ENCODE results near the gene ZFHX3. TPM values are rescaled to one million over a fixed set of nuclear protein-coding genes. Genes with fewer than 3 reads are reported as not detected.
A peak's percentile ranks its signal among the peaks of the same experiment; 100 is the strongest.

Gene ZFHX3
- total RNA-seq, 8 experiments from 2014 or later, result 7.4 to 31.9 (median 21.7) TPM

GRCh38 chr16:72908362-72909167 lies 139.4 kb downstream of the ZFHX3 start:
- WGBS, 10 experiments, result 58 to 94% (median 91%) methylated on average over 2 to 18 of the region's 19 CpGs
- in situ Hi-C loops (cut with MboI; ENCODE audit: low pct_unique_long_range_greater_than_20kb in 2 of 9, low sequenced_read_pairs in 9 of 9, unreplicated experiment in 9 of 9), result no loop called here
- Histone ChIP-seq H3K27ac (no peak overlapping the region), H3K4me1 (replicated peaks in 1 of 2) (peaks cover 9 to 41% of the 10 kb centered on the region in 2 donors), H3K4me3 (no peak overlapping the region)
- peak in 5 of 8 experiments; percentile 38 to 69 (median 47) for ATAC-seq (replicated peaks in 6 of 8)

DNA sequence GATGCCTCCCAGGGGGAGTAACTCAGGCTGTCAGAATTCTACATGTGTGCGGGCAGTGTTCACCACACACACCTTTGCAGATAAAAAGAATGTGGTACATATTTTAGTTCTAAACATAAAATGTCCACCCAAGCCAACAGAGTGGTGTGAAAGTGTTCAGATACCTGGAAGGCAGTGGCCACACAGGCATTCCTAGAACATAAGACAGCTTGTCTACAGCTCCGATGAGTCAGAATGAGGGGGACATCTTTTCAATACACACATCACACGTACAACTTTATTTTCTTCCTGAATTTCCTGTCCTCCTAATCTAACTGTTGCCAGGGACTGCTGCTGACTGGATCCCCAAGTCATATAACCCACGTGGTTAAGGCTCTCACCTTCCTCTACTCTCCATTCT lies 142.3 kb downstream of the ZFHX3 start:
- ATAC-seq (replicated peaks in 6 of 8), result no peak
- WGBS, 10 experiments, result 20 to 100% (median 87%) methylated on average over 1 to 3 of the region's 4 CpGs; no CpG with 5 or more reads in 4 of the 10 experiments
- in situ Hi-C loops (cut with MboI; ENCODE audit: low pct_unique_long_range_greater_than_20kb in 2 of 9, low sequenced_read_pairs in 9 of 9, unreplicated experiment in 9 of 9), result no loop called here
- Histone ChIP-seq H3K4me1 (replicated peaks in 1 of 2) (peaks cover 25 to 42% of the 10 kb centered on the region in 2 donors), H3K4me3 (no peak overlapping the region), H3K27ac (no peak overlapping the region)

GRCh38 chr16:72903176-72903575 lies 144.8 kb downstream of the ZFHX3 start:
- WGBS, 10 experiments, result 20 to 100% (median 96%) methylated on average over 1 to 4 of the region's 6 CpGs; no CpG with 5 or more reads in 2 of the 10 experiments
- peaks cover 25 to 27% of the 10 kb centered on the region in 2 donors for H3K4me1 ChIP-seq (replicated peaks in 1 of 2)
- in situ Hi-C loops (cut with MboI; ENCODE audit: low pct_unique_long_range_greater_than_20kb in 2 of 9, low sequenced_read_pairs in 9 of 9, unreplicated experiment in 9 of 9), result no loop called here
- no peak overlapping the region for H3K4me3 ChIP-seq
- H3K27ac ChIP-seq, result no peak overlapping the region
- no peak for ATAC-seq (replicated peaks in 6 of 8)

- in situ Hi-C loops (cut with MboI; ENCODE audit: low pct_unique_long_range_greater_than_20kb in 2 of 9, low sequenced_read_pairs in 9 of 9, unreplicated experiment in 9 of 9), result no loop called here
- Histone ChIP-seq H3K27ac (no peak overlapping the region), H3K4me1 (replicated peaks in 1 of 2) (peaks cover 25 to 27% of the 10 kb centered on the region in 2 donors), H3K4me3 (no peak overlapping the region)
- 36 to 100% (median 72%) methylated on average over 1 to 7 of the region's 7 CpGs; no CpG with 5 or more reads in 2 of the 10 experiments for WGBS, 10 experiments
- ATAC-seq (replicated peaks in 6 of 8), result peak in 5 of 8 experiments; percentile 14 to 59 (median 43)
Measured at GRCh38 chr16:72902206-72902605, 145.7 kb downstream of the ZFHX3 start.

- peaks cover 29 to 37% of the 10 kb centered on the region in 2 donors for H3K4me1 ChIP-seq (replicated peaks in 1 of 2)
- in situ Hi-C loops (cut with MboI; ENCODE audit: low pct_unique_long_range_greater_than_20kb in 2 of 9, low sequenced_read_pairs in 9 of 9, unreplicated experiment in 9 of 9), result no loop called here
- H3K4me3 ChIP-seq, result no peak overlapping the region
- peak in 5 of 8 experiments; percentile 46 to 61 (median 52) for ATAC-seq (replicated peaks in 6 of 8)
- peak overlapping the region in 1 of 2 donors; percentile 35 for H3K27ac ChIP-seq
- WGBS, 10 experiments, result 71 to 97% (median 80%) methylated on average over 3 to 14 of the region's 14 CpGs
Measured at GRCh38 chr16:72901000-72901627, 146.8 kb downstream of the ZFHX3 start.

GRCh38 chr16:72898216-72898825 lies 149.6 kb downstream of the ZFHX3 start:
- H3K4me1 ChIP-seq (replicated peaks in 1 of 2), result peaks cover 33 to 40% of the 10 kb centered on the region in 2 donors
- in situ Hi-C loops (cut with MboI; ENCODE audit: low pct_unique_long_range_greater_than_20kb in 2 of 9, low sequenced_read_pairs in 9 of 9, unreplicated experiment in 9 of 9), result no loop called here
- no peak overlapping the region for H3K27ac ChIP-seq
- ATAC-seq (replicated peaks in 6 of 8), result no peak
- 60 to 100% (median 97%) methylated on average over 1 to 8 of the region's 8 CpGs for WGBS, 10 experiments
- no peak overlapping the region for H3K4me3 ChIP-seq

DNA sequence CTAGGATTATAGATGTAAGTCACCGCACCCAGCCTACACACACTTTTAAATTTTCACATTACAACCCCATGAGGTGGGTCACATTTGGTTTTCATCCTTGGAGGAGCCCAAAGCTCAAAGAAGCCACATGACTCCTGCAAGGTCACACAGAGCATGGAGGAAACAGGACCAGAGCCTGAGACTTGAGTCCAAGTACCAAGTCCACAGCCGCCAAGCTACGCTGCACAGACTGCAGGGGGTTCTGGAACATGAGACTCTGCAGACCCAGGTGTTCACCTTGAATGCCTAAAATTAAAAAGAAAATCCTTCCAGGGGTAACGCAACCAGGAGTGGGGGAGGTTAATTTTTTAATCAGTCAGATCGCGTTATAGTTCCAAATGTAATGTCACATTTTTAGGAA lies 150.2 kb downstream of the ZFHX3 start:
- Histone ChIP-seq H3K27ac (no peak overlapping the region), H3K4me1 (replicated peaks in 1 of 2) (peaks cover 31 to 36% of the 10 kb centered on the region in 2 donors), H3K4me3 (no peak overlapping the region)
- ATAC-seq (replicated peaks in 6 of 8), result no peak
- 93 to 100% (median 96%) methylated on average over 3 to 6 of the region's 6 CpGs; no CpG with 5 or more reads in 4 of the 10 experiments for WGBS, 10 experiments
- in situ Hi-C loops (cut with MboI; ENCODE audit: low pct_unique_long_range_greater_than_20kb in 2 of 9, low sequenced_read_pairs in 9 of 9, unreplicated experiment in 9 of 9), result no loop called here

DNA sequence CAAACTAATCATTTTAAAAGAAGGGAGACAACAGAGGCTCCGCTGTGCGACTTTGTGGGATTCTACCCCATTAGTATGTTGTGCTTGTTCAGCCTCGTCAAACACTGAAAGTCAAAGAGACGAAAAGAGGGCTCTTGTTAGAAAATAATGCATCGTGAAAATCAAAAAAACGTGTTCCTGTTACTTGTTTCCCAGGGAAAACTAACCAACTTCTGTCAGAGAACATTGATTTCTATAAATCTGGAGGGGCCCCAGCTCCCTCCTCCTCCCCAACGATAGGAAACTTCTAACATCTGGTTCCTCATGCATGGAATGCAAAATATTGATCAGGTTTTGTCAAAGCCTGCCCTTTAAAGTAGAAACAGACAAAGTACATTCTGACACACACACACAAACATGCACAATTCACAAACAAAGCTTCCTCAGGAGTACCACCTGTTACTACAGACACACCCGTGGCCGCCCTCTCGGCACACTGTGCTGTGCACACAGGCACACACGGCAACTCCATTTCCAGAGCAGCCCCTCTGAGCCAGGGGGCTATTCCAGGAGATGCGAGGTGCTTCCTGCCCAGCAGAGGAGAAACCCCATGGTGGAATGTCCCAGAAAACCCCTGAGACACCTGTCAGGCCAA lies 151.3 kb downstream of the ZFHX3 start:
- H3K27ac ChIP-seq, result peak overlapping the region in 1 of 2 donors; percentile 32
- in situ Hi-C loops (cut with MboI; ENCODE audit: low pct_unique_long_range_greater_than_20kb in 2 of 9, low sequenced_read_pairs in 9 of 9, unreplicated experiment in 9 of 9), result no loop called here
- H3K4me3 ChIP-seq, result no peak overlapping the region
- peaks cover 20 to 25% of the 10 kb centered on the region in 2 donors for H3K4me1 ChIP-seq (replicated peaks in 1 of 2)
- peak in 3 of 8 experiments; percentile 18 to 30 (median 28) for ATAC-seq (replicated peaks in 6 of 8)
- WGBS, 10 experiments, result 40 to 88% (median 63%) methylated on average over 1 to 11 of the region's 12 CpGs; no CpG with 5 or more reads in 1 of the 10 experiments

- no peak for ATAC-seq (replicated peaks in 6 of 8)
- Histone ChIP-seq H3K4me3 (no peak overlapping the region), H3K4me1 (replicated peaks in 1 of 2) (peaks cover 14 to 19% of the 10 kb centered on the region in 2 donors), H3K27ac (no peak overlapping the region)
- 37 to 100% (median 92%) methylated on average over 3 to 10 of the region's 11 CpGs; no CpG with 5 or more reads in 3 of the 10 experiments for WGBS, 10 experiments
- in situ Hi-C loops (cut with MboI; ENCODE audit: low pct_unique_long_range_greater_than_20kb in 2 of 9, low sequenced_read_pairs in 9 of 9, unreplicated experiment in 9 of 9), result no loop called here
Measured at GRCh38 chr16:72895951-72896350, 152.0 kb downstream of the ZFHX3 start.

- peak in 1 of 8 experiments; percentile 71 for ATAC-seq (replicated peaks in 6 of 8)
- Histone ChIP-seq H3K4me1 (replicated peaks in 1 of 2) (peaks cover 8 to 16% of the 10 kb centered on the region in 2 donors), H3K27ac (no peak overlapping the region), H3K4me3 (no peak overlapping the region)
- WGBS, 10 experiments, result 55 to 100% (median 96%) methylated on average over 1 to 12 of the region's 18 CpGs; no CpG with 5 or more reads in 1 of the 10 experiments
- in situ Hi-C loops (cut with MboI; ENCODE audit: low pct_unique_long_range_greater_than_20kb in 2 of 9, low sequenced_read_pairs in 9 of 9, unreplicated experiment in 9 of 9), result no loop called here
Measured at GRCh38 chr16:72894293-72895151, 153.4 kb downstream of the ZFHX3 start.

GRCh38 chr16:72891291-72892227 lies 156.4 kb downstream of the ZFHX3 start:
- WGBS, 10 experiments, result 92 to 100% (median 96%) methylated on average over 2 to 6 of the region's 9 CpGs; no CpG with 5 or more reads in 3 of the 10 experiments
- in situ Hi-C loops (cut with MboI; ENCODE audit: low pct_unique_long_range_greater_than_20kb in 2 of 9, low sequenced_read_pairs in 9 of 9, unreplicated experiment in 9 of 9), result no loop called here
- H3K4me1 ChIP-seq (replicated peaks in 1 of 2), result peaks cover 9 to 15% of the 10 kb centered on the region in 2 donors
- no peak overlapping the region for H3K27ac ChIP-seq
- ATAC-seq (replicated peaks in 6 of 8), result no peak
- no peak overlapping the region for H3K4me3 ChIP-seq

Measured in motor neuron (in vitro differentiated cells).